ENCODE results near the gene FECH.
"Not testable (repeated sequence)": the region's sequence is repeated elsewhere in the genome, so short reads cannot be mapped to it uniquely, and the experiment has no call there.

FECH gene

DNA sequence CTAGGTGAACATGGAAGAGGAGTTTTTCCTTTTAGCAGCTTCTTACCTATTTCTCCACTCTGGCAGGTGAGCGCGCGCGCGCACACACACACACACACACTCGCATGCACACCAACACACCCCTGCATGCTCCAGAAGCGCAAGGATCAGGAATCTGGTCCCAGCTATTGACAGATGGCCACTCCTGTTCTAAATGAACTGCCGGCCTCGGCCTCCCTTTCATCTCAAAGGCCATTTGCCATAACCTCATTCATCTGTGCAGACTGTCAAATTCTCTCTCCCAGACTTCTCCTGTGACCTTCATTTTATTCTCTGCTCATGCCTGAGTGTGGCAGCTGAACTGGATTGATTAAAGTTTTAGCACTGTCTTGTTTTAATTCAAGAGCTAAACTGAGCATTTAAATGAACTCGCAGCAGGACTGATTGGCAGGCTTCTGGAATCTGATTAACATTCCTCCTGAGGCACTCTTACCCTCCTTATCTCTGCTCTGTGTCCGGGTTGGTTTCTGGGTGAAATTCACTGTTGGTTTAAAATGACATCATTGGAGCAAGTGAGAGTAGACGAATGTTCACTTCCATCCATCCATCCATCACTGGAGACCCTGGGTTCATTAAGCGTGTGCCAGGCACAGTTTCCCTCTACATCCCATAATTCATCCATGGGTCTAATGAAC is 58.8 kb downstream of the FECH start:
- DNase-seq (ENCODE audit: low read depth): no peak
- TF ChIP-seq, protein P1, sequence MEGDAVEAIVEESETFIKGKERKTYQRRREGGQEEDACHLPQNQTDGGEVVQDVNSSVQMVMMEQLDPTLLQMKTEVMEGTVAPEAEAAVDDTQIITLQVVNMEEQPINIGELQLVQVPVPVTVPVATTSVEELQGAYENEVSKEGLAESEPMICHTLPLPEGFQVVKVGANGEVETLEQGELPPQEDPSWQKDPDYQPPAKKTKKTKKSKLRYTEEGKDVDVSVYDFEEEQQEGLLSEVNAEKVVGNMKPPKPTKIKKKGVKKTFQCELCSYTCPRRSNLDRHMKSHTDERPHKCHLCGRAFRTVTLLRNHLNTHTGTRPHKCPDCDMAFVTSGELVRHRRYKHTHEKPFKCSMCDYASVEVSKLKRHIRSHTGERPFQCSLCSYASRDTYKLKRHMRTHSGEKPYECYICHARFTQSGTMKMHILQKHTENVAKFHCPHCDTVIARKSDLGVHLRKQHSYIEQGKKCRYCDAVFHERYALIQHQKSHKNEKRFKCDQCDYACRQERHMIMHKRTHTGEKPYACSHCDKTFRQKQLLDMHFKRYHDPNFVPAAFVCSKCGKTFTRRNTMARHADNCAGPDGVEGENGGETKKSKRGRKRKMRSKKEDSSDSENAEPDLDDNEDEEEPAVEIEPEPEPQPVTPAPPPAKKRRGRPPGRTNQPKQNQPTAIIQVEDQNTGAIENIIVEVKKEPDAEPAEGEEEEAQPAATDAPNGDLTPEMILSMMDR (conservative IDR thresholded peaks at IDR 0.05; ENCODE audit: control insufficient read depth, insufficient read depth, low read depth, low read length): no peak
- H3K4me3 ChIP-seq (ENCODE audit: control insufficient read depth, low read depth, low read length): no peak overlapping the region

DNA sequence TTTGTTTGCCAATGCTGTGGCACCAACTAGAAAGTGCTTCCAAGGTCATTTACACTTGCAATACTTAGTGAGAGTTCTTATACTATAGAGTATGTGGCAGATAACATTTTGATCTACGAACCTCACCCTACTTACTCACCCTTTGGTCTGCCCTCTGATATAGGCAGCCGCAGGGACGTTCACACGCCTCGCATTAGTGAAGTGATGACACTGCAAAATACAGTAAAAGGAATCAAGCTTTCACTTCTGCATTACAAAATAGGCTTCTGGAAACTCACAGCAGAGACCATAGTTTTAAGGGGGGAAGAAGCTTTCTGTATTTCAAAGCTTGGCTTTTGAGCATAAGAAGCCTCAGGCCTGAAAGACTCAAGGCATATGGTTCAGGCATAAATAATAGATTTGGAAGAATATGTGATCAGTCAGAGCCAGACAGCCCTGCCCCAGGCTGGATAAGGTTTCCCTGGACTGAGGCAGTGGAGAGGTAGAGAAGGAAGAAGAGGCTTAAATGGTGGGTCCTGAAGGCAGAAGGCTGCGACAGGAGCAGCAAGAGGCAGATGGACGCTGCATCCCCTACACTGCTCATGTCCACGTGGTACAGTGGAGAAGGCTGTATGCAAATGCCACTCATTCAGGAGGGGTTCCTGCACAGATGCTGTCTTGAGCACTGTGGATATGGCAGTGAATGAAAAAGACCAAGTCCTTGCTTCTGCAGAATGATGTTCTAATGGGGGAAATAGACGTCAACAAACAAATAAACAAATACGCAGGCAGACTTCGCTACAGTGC is 63.1 kb downstream of the FECH start:
- no peak for DNase-seq (ENCODE audit: low read depth)
- TF ChIP-seq, protein P1 (conservative IDR thresholded peaks at IDR 0.05; ENCODE audit: control insufficient read depth, insufficient read depth, low read depth, low read length): no peak
- H3K4me3 ChIP-seq (ENCODE audit: control insufficient read depth, low read depth, low read length): no peak overlapping the region

DNA sequence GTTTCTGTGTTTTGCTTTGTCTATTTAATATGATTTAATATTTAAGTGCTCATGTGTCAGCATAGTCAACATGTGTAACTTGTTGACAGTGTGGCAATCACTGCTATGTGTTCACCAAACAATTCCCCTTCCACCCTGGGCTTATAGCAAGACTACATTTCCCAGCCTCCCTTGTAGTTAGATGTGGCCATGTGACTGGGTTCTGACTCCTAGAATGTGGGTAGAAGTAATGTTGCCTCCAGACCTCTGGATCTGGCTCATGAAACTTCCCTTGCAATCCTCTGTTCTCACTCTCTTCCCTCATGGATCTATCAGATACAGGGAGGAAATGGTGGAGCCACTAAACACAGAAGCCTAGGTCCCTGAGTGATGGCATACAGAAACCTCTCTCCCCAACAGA is 64.2 kb downstream of the FECH start:
- not testable (repeated sequence) for DNase-seq (ENCODE audit: low read depth); H3K4me3 ChIP-seq (ENCODE audit: control insufficient read depth, low read depth, low read length)

DNA sequence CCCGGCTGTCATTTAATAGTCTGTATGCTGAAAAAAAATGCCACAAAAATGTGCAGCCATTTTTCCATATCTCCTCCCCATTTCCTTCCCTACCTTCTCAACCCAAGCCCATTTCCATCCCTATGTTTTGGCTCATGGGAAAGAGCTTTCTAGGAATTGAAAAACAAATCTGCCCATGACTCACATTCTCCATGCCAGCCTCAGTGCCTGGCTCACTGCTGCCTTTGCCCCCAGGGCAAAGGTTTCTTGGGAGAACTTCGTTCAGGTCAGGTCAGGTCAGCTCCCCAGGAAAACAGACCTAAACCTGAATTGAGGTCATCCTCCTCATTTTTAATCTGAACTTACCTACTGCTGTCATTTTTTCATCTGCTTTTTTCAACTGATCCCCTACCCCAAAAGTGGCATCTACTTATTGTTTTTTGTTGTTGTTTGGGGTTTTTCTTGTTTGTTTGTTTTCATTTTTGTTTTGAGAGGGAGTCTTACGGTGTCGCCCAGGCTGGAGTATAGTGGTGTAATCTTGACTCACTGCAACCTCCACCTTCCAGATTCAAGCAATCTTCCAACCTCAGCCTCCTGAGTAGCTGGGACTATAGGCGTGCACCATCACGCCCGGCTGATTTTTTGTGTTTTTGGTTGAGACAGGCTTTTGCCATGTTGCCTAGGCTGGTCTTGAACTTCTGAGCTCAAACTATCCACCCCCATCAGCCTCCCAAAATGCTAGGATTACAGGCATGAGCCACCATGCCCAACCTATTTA is 66.7 kb downstream of the FECH start:
- TF ChIP-seq, protein P1 (conservative IDR thresholded peaks at IDR 0.05; ENCODE audit: control insufficient read depth, insufficient read depth, low read depth, low read length): no peak
- DNase-seq (ENCODE audit: low read depth): no peak
- no peak overlapping the region for H3K4me3 ChIP-seq (ENCODE audit: control insufficient read depth, low read depth, low read length)

DNA sequence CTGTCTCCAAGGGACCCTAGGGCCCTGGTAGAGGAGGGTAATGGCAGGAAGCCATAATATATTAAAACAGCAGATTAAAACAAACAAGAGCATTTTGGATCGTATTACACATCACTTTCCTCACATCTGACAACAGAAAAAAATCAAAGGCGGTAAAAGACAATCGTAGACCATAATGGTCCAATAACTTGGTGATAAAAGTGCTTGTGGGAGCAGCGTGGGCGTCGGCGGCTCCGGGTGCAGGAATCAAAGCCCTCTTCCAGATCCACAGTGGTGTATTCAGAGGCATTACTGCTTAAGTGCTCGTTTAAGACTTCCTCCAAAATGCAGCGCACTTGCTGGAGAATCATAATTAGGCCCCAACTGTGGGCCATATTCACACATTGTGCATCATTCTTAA is 68.0 kb downstream of the FECH start:
- H3K4me3 ChIP-seq (ENCODE audit: control insufficient read depth, low read depth, low read length): no peak overlapping the region
- TF ChIP-seq, protein P1 (conservative IDR thresholded peaks at IDR 0.05; ENCODE audit: control insufficient read depth, insufficient read depth, low read depth, low read length): no peak
- DNase-seq (ENCODE audit: low read depth): no peak

DNA sequence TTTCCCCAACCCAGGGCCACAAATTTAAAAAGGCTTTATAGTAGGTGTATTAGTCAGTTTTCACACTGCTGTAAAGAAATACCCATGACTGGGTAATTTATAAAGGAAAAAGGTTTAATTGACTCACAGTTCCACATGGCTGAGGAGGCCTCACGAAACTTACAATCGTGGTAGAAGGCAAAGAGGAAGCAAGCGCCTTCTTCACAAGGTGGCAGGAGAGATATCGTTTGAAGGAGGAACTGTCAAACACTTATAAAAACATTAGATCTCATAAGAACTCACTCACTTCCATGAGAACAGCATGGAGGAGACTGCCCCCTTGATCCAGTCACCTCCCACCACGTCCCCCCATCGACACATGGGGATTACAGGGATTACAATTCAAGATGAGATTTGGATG is 70.4 kb downstream of the FECH start:
- DNase-seq (ENCODE audit: low read depth): no peak
- TF ChIP-seq, protein P1 (conservative IDR thresholded peaks at IDR 0.05; ENCODE audit: control insufficient read depth, insufficient read depth, low read depth, low read length): no peak
- no peak overlapping the region for H3K4me3 ChIP-seq (ENCODE audit: control insufficient read depth, low read depth, low read length)

DNA sequence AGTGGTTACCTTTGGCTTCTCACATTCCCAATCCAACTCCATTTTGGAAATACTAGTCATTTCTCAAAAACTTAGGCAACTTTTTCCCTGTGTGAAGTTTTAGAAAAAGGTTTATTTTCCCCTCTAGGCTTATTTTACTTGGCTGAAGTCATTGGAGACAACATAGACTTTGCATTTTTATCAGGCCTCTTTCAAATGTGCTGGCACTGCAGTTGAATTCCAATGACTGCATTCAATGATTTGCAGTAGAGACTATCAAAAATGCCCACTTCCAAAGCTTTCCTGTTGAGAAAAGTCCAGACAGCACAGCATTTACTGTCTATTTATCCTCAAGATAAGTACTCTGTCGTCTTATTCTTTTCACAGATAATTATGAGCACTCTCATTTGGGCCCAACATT is 81.3 kb downstream of the FECH start:
- no peak for DNase-seq (ENCODE audit: low read depth)
- TF ChIP-seq, protein P1 (conservative IDR thresholded peaks at IDR 0.05; ENCODE audit: control insufficient read depth, insufficient read depth, low read depth, low read length): no peak
- H3K4me3 ChIP-seq (ENCODE audit: control insufficient read depth, low read depth, low read length): no peak overlapping the region
